NCI-H2029 treated with DMSO at 0.1 percent for 48 hours (cell line): ENCODE results near the gene STK33.

Experiments used
- DNase-seq: peaks from one replicate; lab custom pipeline; 2025; lab: John Stamatoyannopoulos, UW

The STK33 gene

DNA sequence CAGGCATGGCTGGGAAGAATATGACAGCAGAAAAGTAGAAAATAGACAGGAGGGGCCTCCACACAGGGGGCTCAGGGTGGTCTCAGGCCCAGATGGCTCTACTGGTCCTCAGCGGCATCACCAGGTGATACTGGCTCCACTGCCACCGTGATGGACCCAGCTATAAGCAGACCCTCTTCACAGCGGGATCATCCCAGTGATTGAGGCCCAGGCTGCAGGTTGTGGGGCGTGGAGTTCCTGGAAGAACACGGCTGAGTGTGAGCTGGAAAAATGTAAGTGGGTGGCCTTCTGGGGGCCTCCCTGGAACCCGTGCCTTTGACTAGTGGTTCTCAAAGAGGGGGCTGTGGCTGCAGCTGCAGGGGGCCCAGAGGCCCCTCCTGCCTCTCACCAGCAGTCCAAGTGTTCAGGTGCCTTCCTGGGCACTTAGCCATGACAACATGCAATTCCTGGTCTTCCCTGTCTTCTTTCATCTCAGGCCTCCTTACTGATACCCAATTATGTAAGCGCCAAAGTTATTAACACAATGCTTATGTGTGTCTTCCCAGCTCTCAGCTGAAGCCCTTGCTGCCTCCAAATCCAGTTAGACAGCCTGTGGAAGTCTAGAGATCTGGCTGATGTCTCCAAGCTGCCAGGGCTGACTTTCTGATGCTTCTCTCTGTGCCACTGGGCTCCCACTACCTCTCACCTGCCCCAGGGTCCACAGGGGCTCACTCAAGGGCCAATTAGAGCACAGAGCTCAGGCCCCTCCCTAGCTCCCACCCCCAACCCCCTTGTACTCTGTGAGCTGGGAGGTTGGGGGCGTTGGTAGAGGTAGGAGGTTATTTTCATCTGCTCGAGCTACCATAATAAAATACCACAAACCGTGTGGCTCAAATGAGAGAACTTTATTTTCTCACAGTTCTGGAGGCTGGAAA is 220.3 kb downstream of the STK33 start:
- DNase-seq: no peak

DNA sequence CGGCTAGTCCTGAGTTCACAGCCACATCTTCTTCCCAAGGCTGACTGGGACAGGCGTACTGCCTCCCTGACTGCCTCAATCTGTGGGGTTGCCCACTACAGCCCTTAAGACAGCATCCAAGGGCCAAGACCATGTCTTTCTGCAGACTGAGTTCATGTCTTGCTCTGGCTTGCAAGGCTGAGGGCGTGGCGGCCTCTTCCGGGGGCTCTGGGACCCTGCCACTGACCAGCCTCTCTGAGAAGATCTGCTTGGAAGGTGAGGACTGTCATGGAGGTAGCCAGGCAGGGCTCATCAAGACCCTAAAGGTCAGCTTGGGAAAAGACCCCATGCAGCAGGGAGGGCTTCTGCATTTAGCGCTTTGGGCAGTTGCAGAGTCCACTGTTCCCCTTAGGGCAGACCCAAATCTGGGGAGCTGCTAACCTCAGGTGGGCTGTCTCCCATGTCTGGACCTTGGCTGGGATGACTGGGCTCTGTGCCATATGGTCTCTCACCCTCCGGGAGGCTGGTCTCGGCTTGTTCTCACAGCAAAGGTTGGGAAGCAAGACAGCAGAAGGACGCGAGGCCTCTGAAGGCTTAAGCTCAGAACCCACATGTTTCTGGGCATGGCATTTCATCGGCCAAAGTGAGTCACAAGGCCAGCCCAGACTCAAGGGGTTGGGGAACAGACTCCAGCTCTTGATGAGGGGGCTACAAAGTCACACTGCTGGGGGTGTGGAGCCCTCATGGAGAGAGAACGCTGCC is 221.2 kb downstream of the STK33 start:
- DNase-seq: no peak

DNA sequence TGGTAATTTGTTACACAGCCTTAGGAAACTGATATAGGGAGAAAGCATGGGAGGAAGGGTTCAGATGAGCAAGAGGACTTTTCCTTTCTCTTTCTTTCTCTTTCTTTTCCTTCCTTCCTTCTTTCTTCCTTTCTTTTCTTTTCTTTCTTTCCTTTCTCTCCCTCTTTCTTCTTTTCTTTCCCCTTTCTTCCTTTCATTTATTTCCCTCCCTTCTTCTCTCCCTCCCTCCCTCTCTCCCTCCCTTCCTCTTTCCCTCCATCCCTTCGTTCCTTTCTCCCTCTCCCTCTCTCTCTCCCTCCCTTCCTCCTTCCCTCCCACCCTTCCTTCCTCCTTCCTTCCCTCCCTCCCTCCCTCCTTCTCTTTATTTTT is 222.5 kb downstream of the STK33 start:
- no peak for DNase-seq

DNA sequence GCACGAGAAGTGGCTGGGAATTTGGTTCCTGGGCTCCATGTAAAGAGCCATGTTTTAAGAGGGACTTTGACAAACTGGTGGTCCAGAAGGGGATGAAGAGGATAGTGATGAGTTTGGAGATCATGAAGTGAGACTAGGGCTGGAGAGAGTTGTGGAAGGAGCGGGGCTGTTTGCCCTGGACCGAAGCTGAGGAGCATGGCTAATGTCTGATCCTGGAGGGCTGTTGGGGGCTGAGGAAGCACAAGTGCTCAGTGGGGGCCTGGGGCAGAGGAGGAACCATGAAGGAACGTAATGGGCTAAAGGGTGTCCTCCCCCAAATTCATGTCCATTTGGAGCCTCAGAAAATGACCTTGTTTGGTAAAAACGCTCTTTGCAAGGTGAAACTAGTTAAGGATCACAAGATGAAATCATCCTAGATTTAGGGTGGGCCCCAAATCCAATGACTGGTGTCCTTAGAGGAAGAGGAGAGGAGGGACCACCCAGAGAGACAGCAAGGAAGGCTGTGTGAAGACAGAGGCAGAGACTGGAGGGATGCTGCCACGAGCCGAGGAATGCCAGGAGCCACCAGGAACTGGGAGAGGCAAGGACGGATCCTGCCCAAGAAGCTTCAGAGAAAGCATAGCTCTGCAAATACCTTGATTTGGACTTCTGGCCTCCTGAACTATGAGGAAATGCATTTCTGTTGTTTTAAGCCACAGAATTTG is 223.1 kb downstream of the STK33 start:
- no peak for DNase-seq

DNA sequence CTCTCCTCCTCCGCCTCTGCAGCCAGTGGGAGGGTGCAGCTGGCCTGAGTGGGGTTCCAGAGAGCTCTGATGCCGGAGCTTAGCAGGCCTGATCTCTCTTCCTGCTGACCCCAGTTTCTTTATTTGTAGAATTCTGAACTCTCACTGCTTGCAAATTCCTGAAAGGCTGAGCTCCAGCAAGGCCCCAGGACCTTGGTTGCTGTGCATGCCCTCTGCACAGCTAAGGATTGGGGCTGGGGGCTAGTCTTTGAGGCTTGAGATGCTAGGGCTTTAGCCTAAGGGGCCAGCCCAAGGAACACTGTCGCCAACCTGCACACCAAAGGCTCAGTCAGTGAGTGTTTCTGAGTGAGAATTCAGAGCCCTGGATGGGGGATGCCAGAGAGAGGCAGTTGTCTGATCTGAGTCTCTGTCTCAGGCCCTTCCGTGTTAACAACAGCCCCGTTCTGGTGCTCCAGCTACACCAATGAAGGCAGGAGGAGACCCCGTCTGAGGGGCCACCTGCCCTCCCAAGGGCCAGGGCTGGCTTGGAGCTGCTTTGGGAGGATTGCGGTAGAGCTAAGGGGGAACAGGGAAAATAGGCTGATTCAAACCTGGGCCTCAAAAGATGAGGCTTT is 224.3 kb downstream of the STK33 start:
- no peak for DNase-seq

DNA sequence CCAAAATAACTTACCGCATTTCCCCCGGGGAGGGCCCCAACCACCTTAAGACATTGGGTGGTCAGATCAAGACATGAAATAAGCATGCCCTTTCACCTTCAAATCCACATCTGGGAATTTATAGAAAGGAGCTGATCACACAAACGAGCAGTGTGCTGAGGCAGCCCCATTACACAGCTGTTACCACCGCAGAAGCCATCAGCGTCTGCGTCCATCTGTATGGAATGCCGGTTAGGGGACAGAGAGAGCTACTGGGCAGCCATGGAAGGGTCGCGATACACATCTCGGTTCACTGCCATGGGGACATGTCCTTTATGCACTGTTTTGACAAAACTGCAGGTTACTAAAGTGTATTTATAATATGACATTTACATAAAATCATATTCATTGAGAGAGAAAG is 225.3 kb downstream of the STK33 start:
- no peak for DNase-seq

DNA sequence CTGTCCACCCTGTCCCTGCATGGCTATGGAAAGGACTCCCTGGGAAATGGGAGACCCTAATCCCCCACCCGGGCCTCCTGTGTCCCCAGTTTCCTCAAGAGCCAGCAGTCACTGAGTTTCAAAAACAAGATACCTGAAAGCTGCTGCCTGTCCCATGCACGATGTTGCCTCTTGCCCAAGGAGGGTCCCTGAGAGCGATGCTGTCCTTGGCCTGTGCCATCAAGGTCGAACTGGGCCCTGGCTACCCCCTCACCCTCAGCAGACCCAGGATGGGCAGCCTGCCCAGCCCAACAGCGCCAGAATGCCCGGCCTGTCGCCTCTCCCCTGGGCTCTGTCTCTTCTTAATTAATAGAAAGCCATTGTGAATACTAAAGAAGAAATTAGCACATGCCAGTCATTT is 225.8 kb downstream of the STK33 start:
- DNase-seq: no peak

DNA sequence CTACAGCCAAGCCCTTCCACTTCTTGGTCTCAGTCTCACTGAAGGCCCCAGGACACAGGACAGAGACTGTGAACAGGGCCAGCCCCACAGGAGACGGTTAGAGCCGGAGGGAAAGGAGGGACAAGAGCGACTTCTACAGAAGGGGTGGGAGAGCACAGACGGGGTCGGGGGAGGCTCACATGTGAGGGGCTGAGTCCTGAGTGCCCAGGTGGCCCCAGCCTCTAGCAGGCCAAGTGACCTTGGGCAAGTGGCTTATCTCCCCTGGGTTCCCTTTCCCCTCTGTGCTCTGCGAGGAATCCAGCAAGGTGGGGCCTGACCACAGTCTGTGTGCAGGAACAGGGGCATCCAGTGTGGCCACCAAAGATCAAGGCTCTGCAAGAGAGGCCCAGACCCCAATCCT is 227.7 kb downstream of the STK33 start:
- DNase-seq: no peak

DNA sequence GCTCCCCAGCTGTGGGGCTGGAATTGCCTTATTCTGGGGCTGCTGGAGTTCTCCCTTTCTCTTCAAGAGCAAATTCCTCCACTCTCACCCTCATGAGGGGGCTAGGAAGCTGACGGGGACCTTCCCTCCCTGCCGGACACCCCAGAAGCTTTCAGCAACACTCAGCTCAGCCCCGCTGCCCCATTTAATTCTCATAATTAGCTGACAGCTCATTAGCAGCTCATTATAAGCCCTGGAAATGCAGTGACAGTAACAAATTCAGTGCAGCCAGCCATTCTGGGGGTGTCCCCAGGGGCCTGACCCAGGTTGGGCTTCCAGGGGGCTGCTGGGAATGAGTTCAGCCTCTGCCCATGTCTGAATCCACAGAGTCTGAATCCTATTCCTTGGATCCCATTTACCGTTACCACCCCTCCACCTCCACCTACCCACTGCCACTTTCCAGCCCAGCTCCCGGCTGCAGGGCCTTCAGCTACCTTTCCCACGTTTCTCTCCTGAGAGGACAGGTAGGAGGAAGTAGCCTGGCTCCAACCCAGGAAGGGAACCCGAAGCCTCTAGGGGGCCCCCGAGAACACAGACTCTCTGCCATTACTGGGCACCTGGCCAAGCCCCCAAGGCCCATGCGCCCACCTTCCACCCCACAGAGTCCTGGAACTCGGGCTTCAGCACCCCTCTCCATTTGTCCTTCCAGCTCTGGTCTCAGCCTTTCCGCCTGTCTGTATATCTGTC is 228.6 kb downstream of the STK33 start:
- DNase-seq: no peak

DNA sequence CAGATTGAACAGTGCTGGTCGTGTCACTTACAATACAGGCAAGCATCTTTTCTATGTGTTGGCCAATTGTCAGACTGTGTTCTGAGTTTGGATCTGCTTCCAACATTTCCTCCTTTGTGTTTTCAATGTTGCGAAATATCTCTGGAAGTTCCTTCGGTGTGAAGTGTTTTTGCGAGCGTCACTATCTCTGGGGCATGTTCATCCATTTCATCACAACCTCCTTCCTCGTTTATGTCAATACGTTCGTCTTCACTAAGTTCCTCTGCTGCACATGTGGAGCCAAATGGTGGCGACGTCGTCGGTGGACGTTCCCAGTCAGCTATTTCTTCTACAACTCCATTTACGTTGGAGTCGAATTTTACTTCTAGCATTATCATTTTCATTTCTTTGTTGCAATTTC is 230.1 kb downstream of the STK33 start:
- DNase-seq: no peak

DNA sequence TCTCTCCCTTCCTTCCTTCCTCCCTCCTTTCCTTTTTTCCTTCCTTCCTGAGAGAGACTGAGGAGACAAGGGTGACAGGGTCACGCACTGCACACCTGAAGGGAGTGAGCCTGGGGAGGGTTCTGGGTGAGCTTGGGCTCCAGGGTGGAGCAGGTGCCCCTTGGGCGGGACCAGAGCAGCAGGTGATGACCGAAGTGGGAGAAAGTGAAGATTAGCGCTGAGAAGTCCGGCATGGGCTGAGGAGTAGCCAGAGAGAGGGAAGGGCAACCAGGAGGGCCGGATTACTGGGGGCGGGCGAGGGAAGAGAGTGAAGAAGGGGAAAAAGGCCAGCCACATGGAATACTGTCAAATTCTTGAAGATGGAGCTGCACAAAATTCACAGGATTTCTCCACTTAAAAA is 231.1 kb downstream of the STK33 start:
- no peak for DNase-seq

DNA sequence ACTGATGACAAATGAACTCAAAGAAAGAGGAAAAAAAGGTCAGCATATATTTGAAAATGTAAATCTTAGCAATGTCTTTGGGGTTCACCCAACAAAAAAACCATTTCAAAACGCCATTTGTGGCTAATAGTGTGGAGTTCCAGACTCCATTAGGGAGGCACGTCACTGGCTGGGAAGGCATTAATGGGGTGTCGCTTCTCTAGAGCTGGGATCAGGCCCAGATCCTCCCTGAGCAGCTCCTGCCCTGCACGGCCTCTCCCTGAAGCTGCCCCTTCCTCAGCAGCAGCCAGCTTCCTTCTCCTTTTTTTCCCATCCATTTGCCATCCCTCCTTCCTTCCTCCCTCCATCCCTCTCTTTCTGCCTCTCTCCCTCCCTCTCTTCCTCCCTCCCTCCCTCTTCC is 231.5 kb downstream of the STK33 start:
- DNase-seq: no peak

DNA sequence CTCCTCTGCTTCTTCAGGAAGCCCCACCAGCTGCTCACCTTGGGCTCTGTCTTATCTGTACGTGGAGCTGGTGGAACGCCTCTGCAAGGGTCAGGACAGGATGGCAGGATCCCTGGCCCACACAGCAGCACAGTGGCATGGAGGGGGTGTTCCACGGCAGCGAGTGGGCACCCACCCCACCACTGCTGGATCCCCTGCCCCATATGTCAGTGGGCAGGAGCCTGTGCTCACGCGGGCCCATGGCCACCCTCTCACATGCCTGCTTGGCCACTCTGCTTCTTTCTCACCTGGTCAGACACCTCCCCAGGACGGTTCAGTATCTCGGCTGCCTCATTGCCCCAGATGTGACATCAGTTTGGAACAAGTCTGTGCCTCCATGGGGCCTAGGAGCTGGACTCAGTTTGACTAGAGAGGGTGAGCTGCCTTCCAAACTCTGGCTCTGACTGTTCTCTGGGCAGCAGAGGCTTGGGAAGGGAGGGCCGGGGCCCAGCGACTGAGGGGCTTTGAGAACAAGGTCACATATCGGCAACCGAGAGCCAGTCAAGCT is 232.3 kb downstream of the STK33 start:
- DNase-seq: no peak

DNA sequence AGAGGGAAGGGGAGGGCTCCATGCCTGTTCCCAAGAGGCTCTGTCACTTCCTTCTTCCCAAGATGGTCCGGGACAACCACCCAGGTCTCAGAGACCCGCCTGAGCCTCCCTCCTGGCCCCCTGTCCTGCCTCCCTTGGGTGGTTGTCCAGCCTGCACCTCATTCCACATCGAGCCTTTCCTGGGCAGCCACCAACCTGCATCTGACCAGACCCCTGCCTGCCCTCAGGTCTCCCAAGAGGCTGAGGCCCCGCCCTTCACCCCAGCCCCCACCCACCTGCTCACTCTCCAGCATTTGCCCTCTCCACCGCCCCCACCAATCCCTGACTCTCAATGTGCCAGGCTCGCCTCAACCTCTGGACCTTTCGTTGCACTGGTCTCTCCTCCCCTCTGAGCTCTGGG is 232.8 kb downstream of the STK33 start:
- no peak for DNase-seq

DNA sequence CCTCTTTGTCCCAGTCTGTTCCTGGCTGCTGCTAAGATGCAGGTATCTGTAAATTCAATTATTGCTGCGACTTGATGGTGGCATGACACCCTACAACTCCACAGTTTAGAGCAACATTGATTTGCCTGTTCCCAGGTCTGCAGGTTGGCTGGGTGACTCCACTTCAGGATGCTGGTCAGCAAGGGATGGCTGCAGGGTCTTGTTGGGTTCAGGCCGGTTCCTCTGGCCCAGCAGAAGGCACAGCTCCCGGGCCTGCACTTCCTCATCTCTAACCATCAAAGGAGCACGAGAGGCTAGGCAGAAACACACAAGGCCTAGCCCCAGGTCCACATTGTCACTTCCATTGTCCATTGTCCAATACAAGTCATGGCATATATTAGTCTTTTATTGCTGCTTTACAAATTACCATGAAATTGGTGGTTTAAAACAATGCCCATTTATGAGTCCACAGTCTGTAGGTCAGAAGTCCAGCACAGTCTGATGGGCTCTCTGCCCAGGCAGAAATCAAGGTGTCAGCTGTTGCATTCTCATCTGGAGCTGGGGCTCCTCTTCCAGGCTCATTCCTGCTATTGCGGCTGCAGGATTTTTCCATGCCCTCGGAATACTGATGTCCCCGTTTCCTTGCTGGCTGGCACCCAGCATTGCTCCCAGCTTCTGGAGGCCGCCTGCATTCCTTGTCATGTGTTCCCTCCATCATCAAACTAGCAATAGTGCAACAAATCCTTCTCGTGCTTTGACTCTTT is 233.8 kb downstream of the STK33 start:
- DNase-seq: no peak

DNA sequence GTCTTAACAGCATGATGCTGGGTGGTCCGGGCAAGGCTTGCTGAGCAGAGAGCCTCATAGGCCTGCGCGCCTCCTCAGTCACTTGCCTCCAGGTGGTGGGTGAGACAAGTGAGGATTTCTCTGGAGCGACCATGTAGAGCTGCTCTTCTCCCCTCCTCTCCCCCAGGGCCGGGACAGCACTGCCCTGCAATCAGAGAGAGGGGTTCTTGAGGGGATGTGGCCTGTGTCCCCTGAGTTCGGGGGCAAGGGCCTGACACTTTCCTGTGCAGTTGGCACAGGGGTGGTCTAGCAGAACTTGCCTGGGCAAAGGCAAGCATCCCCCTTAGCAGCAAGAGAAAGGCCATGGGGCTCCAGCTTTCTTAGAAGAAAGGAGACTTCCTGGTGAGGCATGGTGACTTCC is 234.5 kb downstream of the STK33 start:
- no peak for DNase-seq

DNA sequence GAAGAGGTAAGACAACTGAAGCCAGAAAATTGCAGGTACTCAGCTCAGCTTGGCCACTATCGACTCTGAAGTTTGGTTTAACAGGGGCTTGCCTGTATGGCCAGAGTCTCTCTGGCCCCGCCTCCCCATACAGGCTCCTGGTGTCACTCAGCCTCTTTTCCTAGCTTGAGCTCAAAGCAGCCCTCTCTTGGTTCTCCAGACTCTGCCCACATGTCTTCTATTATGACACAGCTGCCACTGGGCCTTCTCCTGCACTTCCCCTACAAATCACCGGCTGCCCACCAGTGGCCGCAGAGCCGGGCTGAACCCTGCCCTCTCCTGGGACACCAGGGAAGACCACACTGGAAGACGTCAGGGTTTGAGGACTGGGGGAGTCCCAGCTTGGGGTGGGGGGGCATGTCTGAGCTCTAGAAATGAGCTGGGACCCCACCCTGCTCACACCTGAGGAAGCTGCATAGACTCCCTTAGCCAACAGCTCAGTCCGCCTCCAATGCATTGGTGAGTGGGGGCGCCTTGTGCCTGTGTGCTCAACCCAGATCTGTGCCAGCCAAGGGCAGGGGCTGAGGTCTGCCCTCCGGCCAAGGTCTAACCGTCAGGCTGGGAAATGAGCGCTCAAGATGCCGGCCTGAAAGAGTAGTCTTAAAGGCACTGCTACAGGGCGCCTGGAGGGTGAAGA is 236.0 kb downstream of the STK33 start:
- no peak for DNase-seq

DNA sequence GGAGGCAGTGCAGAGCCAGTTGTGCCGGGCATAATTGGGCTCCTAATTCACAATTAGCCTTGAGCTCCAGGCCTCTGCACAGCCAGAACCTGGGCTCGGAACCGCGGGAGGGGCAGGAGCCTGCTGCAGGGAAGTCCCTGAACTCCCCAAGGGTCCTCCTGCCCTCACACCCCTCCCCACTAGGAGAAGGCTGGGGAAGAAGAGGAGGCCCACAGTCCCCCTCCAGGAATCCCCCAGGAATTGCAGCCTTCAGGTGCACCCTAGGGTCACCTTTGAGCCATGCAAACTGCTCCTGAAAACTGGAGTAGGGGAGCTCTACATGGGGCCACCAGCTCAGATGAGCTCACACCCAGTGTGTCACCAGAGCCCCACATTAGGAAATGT is 236.5 kb downstream of the STK33 start:
- no peak for DNase-seq

DNA sequence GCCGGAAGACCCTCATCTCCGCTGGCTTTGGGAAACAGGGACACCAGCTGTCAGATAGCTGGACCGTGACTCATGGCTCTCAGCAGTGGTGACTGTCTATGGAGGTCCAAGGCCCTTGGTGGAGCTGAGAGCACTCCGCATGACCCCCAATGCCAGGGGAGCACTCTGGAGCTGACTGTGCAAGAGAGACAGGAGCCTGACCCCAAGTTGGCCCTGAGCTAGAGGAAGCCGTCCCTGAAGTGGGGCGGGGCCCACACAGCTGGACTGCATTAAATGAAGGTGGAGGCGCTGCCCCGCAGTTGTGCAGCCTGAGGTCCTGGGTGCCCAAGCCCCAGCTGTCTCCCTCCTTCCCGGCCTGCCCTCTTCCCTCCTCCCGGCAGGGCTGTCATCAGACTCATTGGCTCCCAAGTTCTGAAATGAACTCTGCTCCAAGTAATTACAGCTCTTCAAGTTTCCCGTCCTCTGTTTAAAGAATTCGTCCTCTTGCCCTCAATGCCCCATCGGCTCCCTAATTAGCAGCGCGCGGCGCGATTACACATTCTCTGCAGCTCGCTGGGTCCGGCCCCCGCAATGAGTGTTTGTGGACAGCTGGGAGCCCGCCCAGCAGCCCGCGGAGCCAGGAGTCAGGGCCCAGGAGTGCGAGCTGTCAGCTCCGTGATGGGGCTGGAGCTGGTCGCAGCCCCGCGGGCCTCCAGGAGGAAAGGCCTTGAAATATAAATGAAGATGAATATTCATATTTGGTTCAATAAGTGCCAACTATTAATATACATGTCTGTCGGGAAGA is 237.1 kb downstream of the STK33 start:
- DNase-seq: no peak
